Suprapubic skin (tissue), 4 donors: ENCODE data around the gene PRSS2. TPM values are rescaled to one million over a fixed set of nuclear protein-coding genes. Genes with fewer than 3 reads are reported as not detected.

ENCODE experiments used
- DNase-seq, 2 donors: peaks; one replicate each; pipeline ENCODE4 v3.0.0-alpha.2; 2019; ENCODE audit warnings: low spot score in 2 of 2
- H3K27ac ChIP-seq: fragments of 200-600 bp; sonication (generic); one replicate; pipeline ENCODE4 v1.5.1; 2019
- H3K27me3 ChIP-seq: fragments of 200-600 bp; sonication (generic); one replicate; pipeline ENCODE4 v1.5.1; 2019
- H3K36me3 ChIP-seq: fragments of 200-600 bp; sonication (generic); one replicate; pipeline ENCODE4 v1.5.1; 2019
- H3K4me1 ChIP-seq: fragments of 200-600 bp; sonication (generic); one replicate; pipeline ENCODE4 v1.5.1; 2019
- H3K4me3 ChIP-seq: fragments of 200-600 bp; sonication (generic); one replicate; pipeline ENCODE4 v1.5.1; 2019; ENCODE audit warnings: mild to moderate bottlenecking
- H3K9me3 ChIP-seq: fragments of 200-600 bp; sonication (generic); one replicate; pipeline ENCODE4 v1.5.1; 2019
- CTCF ChIP-seq, 2 donors: fragments of 200-600 bp in 1 of 2; fragments of 450-650 bp in 1 of 2; sonication (generic) in 1 of 2; IDR thresholded peaks; one replicate each; pipeline ENCODE4 v1.5.1; 2016 to 2019; ENCODE audit warnings: antibody characterized with exemption in 2 of 2, mild to moderate bottlenecking in 1 of 2, moderate library complexity in 1 of 2
- EP300 ChIP-seq: sonication (generic); formaldehyde crosslinking; IDR thresholded peaks from one replicate; pipeline ENCODE4 v1.6.1; 2017; ENCODE audit warnings: antibody characterized with exemption
- POLR2A ChIP-seq, 2 donors: fragments of 450-650 bp; IDR thresholded peaks; one replicate each; pipeline ENCODE4 v1.6.1; 2017; ENCODE audit warnings: antibody characterized with exemption in 2 of 2, mild to moderate bottlenecking in 2 of 2, moderate library complexity in 2 of 2
- POLR2AphosphoS5 ChIP-seq, 3 donors: sonication (generic); formaldehyde crosslinking; IDR thresholded peaks; one replicate each; pipeline ENCODE4 v1.6.1; 2017; ENCODE audit warnings: antibody characterized with exemption in 3 of 3
- WGBS: methylation state at CpG from one replicate; pipeline ENCODE4 v1.1.5; 2018; 5-methylcytosine and 5-hydroxymethylcytosine counted together
- total RNA-seq, 4 donors: library from RNA; depleted of rRNA; stranded (reverse); fragments of >200 nt; gene quantifications; one replicate each; pipeline ENCODE4 v1.1.0, GENCODE V29; 2016

PRSS2 gene
- total RNA-seq, 4 donors from 2014 or later, result not detected

GRCh38 chr7:142802301-142802700 is 31.5 kb downstream of the PRSS2 start:
- H3K4me3 ChIP-seq, result no peak overlapping the region
- no peak for DNase-seq
- H3K27me3 ChIP-seq, result peaks cover 30% of the 10 kb centered on the region
- 90% methylated on average over 3 of the region's 3 CpGs for WGBS
- TF ChIP-seq POLR2A (IDR thresholded peaks at IDR 0.05) (no peak), CTCF (IDR thresholded peaks at IDR 0.05) (no peak), POLR2AphosphoS5 (IDR thresholded peaks at IDR 0.05) (no peak), EP300 (no peak)
- H3K4me1 ChIP-seq, result peaks cover 8% of the 10 kb centered on the region
- no peaks in the 10 kb centered on the region for H3K36me3 ChIP-seq
- H3K9me3 ChIP-seq, result no peaks in the 10 kb centered on the region
- no peak overlapping the region for H3K27ac ChIP-seq

- no peaks in the 10 kb centered on the region for H3K4me1 ChIP-seq
- H3K27me3 ChIP-seq, result peaks cover 17% of the 10 kb centered on the region
- no peak for TF ChIP-seq EP300
- no peak for TF ChIP-seq POLR2A (IDR thresholded peaks at IDR 0.05)
- no peak for TF ChIP-seq POLR2AphosphoS5 (IDR thresholded peaks at IDR 0.05)
- no peak for TF ChIP-seq CTCF (IDR thresholded peaks at IDR 0.05)
- 82% methylated on average over 4 of the region's 4 CpGs for WGBS
- DNase-seq, result peak in 1 of 2 donors; percentile 8
- H3K9me3 ChIP-seq, result no peaks in the 10 kb centered on the region
- no peak overlapping the region for H3K27ac ChIP-seq
- H3K36me3 ChIP-seq, result no peaks in the 10 kb centered on the region
- H3K4me3 ChIP-seq, result no peak overlapping the region
Measured at GRCh38 chr7:142803901-142804300, 33.1 kb downstream of the PRSS2 start.

- DNase-seq, result peak in 1 of 2 donors; percentile 5
- Histone ChIP-seq H3K27ac (no peak overlapping the region), H3K4me3 (no peak overlapping the region), H3K27me3 (peaks cover 14% of the 10 kb centered on the region), H3K36me3 (no peaks in the 10 kb centered on the region), H3K4me1 (no peaks in the 10 kb centered on the region), H3K9me3 (no peaks in the 10 kb centered on the region)
- TF ChIP-seq CTCF (IDR thresholded peaks at IDR 0.05) (no peak), POLR2AphosphoS5 (IDR thresholded peaks at IDR 0.05) (no peak), EP300 (no peak), POLR2A (IDR thresholded peaks at IDR 0.05) (no peak)
- WGBS, result 78% methylated on average over 4 of the region's 4 CpGs
Measured at GRCh38 chr7:142804728-142805207, 34.0 kb downstream of the PRSS2 start.

GRCh38 chr7:142805350-142806021 is 34.7 kb downstream of the PRSS2 start:
- Histone ChIP-seq H3K9me3 (no peaks in the 10 kb centered on the region), H3K27ac (no peak overlapping the region), H3K27me3 (peaks cover 10% of the 10 kb centered on the region), H3K4me3 (no peak overlapping the region), H3K36me3 (no peaks in the 10 kb centered on the region), H3K4me1 (no peaks in the 10 kb centered on the region)
- no peak for DNase-seq
- TF ChIP-seq CTCF (IDR thresholded peaks at IDR 0.05) (no peak), EP300 (no peak), POLR2A (IDR thresholded peaks at IDR 0.05) (no peak), POLR2AphosphoS5 (IDR thresholded peaks at IDR 0.05) (no peak)
- 94% methylated on average over 3 of the region's 3 CpGs for WGBS

- no peak for DNase-seq
- Histone ChIP-seq H3K9me3 (no peaks in the 10 kb centered on the region), H3K27me3 (peaks cover 10% of the 10 kb centered on the region), H3K4me3 (no peak overlapping the region), H3K27ac (no peak overlapping the region), H3K4me1 (no peaks in the 10 kb centered on the region), H3K36me3 (no peaks in the 10 kb centered on the region)
- TF ChIP-seq POLR2AphosphoS5 (IDR thresholded peaks at IDR 0.05) (no peak), CTCF (IDR thresholded peaks at IDR 0.05) (no peak), POLR2A (IDR thresholded peaks at IDR 0.05) (no peak), EP300 (no peak)
- WGBS, result 65% methylated on average over 2 of the region's 2 CpGs
Measured at GRCh38 chr7:142806022-142806356, 35.2 kb downstream of the PRSS2 start.
